Adrenal gland (tissue), 5 donors: ENCODE measurements around the gene ERH.

Source experiments
- CTCF ChIP-seq, 6 experiments: fragments of 450-650 bp in 4 of 6; fragments of 200-600 bp in 2 of 6; sonication (generic) in 1 of 6; IDR thresholded peaks; 1 replicate in 5 of 6; 2 replicates in 1 of 6; pipeline versions ENCODE4 v1.5.1 to v1.8.0; 2016 to 2021; ENCODE audit warnings: antibody characterized with exemption in 6 of 6, mild to moderate bottlenecking in 2 of 6, moderate library complexity in 1 of 6
- POLR2A ChIP-seq, 2 donors: fragments of 450-650 bp; IDR thresholded peaks; one replicate each; pipeline ENCODE4 v1.6.1; 2017; ENCODE audit warnings: antibody characterized with exemption in 2 of 2, mild to moderate bottlenecking in 2 of 2, moderate library complexity in 1 of 2
- donor health status: DM: no; HTN: no; CAD: no.

- TF ChIP-seq CTCF (IDR thresholded peaks at IDR 0.05) (no peak), POLR2A (IDR thresholded peaks at IDR 0.05) (no peak)
These were observed 29.5 kb upstream of the ERH start for GRCh38 chr14:69427596-69427995.
